HG02943 (cell line): Measurements from ENCODE around the gene ZSCAN20.
"Not testable (repeated sequence)": the region's sequence is repeated elsewhere in the genome, so short reads cannot be mapped to it uniquely, and the experiment has no call there.

Experiments
- ATAC-seq: cut with Tn5 transposase; IDR thresholded peaks from one replicate; pipeline ENCODE4 v1.9.1; 2021; ENCODE audit warnings: mild to moderate bottlenecking, low read depth, moderate library complexity; ENCODE audit not compliant: unreplicated experiment

ZSCAN20 gene

GRCh38 chr1:33473900-33474299, 1.5 kb downstream of the ZSCAN20 start:
- ATAC-seq, result no peak

DNA sequence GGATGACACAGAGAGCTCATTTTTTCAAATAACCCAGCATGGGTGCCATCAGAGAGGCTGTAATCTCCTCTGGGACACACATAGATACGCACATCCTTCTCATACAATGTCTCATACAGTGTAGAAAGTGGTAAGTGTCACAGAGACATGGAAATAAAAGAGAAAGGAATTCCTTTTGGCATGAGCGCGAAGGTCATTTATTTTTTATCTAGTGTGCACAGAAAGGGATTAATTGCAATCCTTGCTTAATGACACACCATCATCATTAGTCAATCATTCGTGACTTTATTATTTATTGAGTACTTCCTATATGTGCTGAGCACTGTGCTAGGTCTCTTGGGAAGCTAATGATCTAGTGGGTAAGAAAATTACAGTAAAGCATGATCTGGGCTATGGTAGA, 5.0 kb downstream of the ZSCAN20 start:
- ATAC-seq, result no peak

DNA sequence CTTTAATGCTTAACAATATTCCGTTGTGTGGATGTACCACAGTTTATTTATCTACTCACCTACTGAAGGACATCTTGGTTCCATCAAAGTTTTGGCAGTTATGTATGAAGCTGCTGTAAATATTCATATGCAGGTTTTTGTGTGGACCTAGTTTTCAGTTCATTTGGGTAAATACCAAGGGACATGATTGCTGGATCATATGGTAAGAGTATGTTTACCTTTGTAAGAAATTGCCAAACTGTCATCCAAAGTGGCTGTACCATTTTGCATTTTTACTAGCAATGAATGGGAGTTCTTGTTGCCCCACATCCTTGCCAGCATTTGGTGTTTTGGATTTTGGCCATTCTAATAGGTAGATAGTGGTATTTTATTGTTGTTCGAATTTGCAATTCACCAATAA, 10.0 kb downstream of the ZSCAN20 start:
- ATAC-seq, result no peak

- no peak for ATAC-seq
Observed at GRCh38 chr1:33488624-33489023, 16.2 kb downstream of the ZSCAN20 start.

DNA sequence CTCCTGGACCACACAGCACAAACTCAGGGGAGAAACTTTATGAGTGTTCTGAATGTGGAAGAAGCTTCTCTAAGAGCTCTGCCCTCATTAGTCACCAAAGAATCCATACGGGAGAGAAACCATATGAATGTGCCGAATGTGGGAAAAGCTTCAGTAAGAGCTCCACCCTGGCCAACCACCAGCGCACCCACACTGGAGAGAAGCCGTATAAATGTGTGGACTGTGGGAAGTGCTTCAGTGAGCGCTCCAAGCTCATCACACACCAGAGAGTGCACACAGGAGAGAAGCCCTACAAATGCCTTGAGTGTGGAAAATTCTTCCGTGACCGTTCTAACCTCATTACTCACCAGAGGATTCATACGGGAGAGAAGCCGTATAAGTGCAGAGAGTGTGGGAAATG, 22.5 kb downstream of the ZSCAN20 start:
- ATAC-seq, result no peak

DNA sequence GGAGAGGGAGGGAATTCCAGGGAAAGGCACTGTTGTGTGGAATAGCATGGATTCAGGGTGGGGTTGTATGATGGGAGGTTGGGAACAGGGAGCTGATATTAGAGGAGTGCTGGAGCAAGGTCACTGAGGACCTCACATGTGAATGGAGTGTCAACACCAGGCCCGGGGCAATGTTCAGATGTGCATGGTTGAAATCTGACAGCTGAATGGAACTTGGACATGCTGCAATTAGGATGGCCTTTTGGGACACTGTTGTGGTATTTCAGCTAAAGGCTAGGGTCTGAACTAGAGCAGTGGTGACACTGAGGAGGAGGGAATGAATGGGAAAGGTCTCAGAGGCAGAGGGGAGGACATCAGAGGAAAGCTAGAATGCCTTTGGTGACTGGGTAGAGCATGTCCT, 25.0 kb downstream of the ZSCAN20 start:
- no peak for ATAC-seq

GRCh38 chr1:33500547-33500946, 28.1 kb downstream of the ZSCAN20 start:
- ATAC-seq, result no peak

DNA sequence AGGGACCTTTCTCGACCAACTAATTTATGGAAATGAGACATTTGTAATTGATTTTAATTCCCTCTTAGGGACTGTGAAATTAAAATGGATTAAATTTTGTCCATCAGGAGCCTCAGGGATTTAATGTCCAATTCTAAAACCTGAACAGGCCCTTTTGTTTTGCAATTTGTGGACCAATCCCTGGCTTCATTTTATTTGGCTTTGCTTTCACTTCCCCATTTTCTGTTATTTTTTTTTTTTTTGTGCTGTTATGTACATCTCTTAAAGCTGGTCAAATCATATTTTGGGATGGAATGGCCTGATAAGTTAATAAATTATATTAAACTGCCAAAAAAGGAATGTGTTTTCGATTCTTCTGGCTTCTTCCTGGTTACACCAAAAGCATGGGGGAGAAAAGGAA, 28.9 kb downstream of the ZSCAN20 start:
- ATAC-seq, result no peak

DNA sequence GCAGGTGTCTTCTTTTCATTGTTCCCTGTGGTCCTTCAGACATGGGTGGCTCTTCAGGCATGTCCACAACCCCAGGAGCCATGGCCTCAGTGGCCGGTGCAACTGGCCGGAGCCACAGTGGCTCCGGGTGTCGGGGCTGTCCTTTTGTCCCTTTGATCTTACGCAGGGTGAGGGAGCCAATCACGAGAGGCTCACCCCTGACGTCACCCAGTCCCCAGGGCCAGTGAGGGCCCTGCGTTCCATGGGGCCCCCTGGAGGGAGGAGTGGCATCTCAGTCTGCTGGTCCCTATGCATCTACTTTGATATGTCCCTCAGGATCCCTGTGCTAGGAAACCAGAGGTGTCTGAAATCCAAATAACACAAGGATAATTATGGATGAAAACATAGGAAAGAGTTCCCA, 29.3 kb downstream of the ZSCAN20 start:
- no peak for ATAC-seq

- ATAC-seq, result no peak
Observed at GRCh38 chr1:33502726-33503125, 30.3 kb downstream of the ZSCAN20 start.

DNA sequence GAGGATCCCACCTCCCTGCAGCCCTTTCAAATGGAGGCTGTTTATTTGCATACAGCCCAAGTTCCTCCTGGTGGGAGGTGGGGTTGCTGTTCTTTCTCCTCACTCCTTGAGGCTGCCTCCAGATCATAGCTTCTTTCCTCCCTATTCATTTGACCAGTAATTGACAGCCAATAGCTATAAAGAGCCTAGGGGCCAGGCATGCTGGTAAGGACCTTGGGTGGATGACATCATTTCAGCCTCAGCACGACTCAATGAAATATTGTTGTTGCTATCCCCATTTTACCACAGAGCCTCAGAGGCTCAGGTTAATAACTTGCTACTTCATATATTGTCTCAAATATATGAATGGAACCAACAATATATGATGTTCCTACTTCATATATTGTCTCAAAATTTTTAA, 31.1 kb downstream of the ZSCAN20 start:
- ATAC-seq, result no peak

DNA sequence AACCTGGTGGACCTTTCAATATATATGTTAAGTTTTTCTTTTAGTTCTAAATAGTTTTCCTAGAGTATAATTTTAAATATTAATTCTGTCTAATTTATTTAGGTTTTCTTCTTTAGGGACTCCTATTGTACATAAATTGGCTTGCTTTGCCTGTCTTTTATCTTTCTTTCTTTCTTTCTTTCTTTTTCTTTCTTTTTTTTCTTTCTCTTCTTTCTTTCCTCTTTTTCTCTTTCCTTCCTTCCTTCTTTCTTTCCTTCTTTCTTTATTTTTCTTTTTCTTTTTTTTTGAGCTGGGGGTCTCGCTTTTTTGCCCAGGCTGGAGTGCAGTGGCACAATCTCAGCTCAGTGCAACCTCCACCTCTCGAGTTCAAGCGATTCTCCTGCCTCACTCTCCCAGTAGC, 35.2 kb downstream of the ZSCAN20 start:
- no peak for ATAC-seq

DNA sequence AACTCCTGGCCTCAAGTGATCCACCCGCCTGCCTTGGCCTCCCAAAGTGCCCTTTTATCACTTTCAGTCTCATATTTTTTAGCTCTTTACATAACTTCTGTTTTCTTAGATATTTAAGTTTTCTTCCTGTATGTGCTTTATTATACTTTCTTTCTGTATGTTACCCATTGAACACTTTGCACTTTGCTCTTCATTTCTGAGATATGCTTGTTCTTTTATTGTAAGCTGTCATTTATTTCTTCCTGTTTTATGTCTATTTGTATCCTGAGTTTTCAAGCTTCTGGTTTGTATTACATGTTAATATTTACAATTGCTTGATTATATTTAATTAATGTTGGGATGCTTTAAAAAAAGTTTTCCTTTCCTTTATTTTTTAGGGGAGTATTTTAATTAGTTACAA, 35.7 kb downstream of the ZSCAN20 start:
- no peak for ATAC-seq

DNA sequence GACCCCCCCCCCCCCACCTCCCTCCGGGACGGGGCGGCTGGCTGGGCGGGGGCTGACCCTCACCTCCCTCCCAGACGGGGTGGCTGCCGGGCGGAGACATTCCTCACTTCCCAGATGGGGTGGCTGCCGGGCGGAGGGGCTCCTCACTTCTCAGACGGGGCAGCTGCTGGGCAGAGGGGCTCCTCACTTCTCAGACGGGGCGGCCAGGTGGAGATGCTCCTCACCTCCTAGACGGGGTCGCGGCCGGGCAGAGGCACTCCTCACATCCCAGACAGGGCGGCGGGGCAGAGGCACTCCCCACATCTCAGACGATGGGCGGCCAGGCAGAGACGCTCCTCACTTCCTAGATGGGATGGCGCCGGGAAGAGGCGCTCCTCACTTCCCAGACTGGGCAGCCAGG, 36.8 kb downstream of the ZSCAN20 start:
- not testable (repeated sequence) for ATAC-seq

GRCh38 chr1:33512226-33513011, 40.0 kb downstream of the ZSCAN20 start:
- no peak for ATAC-seq

GRCh38 chr1:33515112-33515511, 42.7 kb downstream of the ZSCAN20 start:
- no peak for ATAC-seq

DNA sequence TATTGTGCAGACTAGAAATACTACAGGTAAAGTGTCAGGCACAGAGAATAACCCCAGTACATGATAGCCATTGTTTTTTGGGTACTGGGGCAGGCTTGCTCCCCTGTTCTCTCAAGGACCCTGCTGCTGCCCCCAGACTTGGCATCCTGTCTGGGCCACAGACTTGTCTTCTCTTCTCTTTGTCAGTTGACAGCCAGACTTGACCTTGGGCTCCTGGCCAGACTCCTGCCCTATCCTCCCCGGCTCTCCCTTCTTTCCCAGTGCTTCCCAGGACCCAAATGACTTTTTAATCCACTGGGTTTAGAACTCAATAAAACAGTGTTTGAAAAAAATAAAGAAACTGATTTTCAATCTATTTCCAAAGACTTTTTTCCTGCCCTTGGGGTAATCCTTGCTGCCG, 43.2 kb downstream of the ZSCAN20 start:
- no peak for ATAC-seq

GRCh38 chr1:33516428-33516827, 44.0 kb downstream of the ZSCAN20 start:
- ATAC-seq, result no peak

DNA sequence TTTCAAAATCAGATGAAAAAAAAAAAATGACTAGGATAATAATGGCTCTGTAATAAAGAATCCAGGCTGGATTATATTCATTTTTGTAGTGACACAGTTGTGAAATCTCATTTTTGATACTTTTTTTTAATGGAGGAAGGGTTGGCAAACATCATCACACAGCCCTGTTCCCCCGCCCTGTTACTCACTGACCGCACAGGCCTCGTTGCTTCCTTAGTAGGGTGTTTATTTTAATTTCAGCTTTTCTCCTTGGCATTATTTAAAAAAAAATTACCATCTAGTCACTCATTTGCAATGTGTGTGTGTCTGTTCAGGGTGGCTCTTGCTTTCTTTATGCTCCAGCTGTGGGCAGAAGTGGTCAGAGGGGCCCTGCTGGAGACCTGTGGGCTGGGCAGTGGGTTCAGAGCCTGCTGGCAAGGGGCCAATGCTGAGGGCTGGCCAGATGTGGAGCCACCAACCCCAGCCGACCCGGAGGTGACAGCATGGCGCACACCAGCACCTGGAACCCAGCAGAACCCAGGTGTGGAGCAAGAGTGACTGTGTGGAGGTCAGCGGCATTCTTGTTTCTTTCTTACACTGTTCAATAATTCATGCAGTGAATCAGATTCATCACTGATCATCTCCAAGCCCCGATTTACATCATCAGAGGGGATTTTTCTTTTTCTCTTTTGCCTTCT, 44.6 kb downstream of the ZSCAN20 start:
- ATAC-seq, result no peak

DNA sequence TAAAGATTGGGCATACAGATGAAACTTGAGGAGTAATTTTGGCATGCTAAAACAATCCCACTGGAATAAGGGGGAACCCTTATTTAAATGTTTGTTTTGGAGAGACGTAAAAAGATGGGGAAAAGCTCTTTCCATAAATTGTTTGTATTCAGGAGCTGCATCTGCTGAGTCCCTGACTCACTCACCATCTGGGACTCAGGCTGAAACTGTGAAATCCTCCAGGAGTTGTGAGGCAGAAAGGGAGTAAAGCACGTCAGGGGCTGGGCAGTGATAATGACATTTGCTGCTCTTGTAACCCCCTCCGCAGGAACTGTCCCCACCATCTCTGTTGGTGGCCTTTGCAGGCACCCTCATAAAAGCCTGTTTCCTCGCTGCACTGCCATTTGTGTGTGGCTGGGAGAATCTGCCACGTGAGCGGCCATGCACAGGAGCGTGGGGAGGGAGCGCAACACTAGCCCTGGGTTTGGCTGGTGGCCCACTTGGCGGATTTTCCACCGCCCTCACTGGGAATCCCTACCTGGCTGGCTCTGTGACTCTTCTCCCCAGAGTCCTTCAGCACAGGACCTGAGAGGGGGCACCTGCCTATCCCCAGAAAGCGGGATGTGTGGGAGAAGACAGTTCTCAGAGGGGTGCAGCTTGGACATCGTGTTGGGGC, 45.3 kb downstream of the ZSCAN20 start:
- ATAC-seq, result no peak

- ATAC-seq, result no peak
Observed at GRCh38 chr1:33519240-33519884, 46.9 kb downstream of the ZSCAN20 start.
